IMR-90 (cell line): ENCODE results near the gene PRKACA. TPM values are rescaled to one million over a fixed set of nuclear protein-coding genes. Genes with fewer than 3 reads are reported as not detected.

Source experiments
- ATAC-seq: fragments of 200-7000 bp; cut with Tn5 transposase; 2 replicates; pipeline ENCODE4 v1.9.1; 2020; ENCODE audit warnings: low read depth, mild to moderate bottlenecking, moderate library complexity
- BruUV-seq: library from RNA; stranded (reverse); fragments of 400-500 nt; replicated peaks from 2 replicates; lab custom pipeline; 2021; lab: Mats Ljungman, UMichigan
- CTCF ChIA-PET: fragments of 300-600 bp; formaldehyde crosslinking; extraction: SDS; loops from one replicate; lab custom pipeline; 2021; ENCODE audit warnings: antibody characterized with exemption; lab: Yijun Ruan, JAX
- POLR2A ChIA-PET: fragments of 300-600 bp; sonication (Branson Sonifier 250); formaldehyde crosslinking; loops from one replicate; lab custom pipeline; 2022; ENCODE audit warnings: antibody characterized with exemption; ENCODE audit not compliant: unreplicated experiment; lab: Charles Lee
- DNase-seq: peaks from one replicate; pipeline ENCODE4 v3.0.0; 2013
- H2AFZ ChIP-seq: replicated peaks from 2 replicates; pipeline ENCODE3; 2013; ENCODE audit warnings: low read length, mild to moderate bottlenecking; ENCODE audit not compliant: poor library complexity
- H2AK5ac ChIP-seq: 2 replicates; pipeline ENCODE4 v1.6.1; 2013; ENCODE audit warnings: low read depth, low read length, inconsistent platforms
- H2AK9ac ChIP-seq: replicated peaks from 2 replicates; pipeline ENCODE3; 2013; ENCODE audit warnings: mild to moderate bottlenecking, low read depth, low read length, moderate library complexity; ENCODE audit not compliant: poor library complexity
- H2BK120ac ChIP-seq: 2 replicates; pipeline ENCODE4 v1.6.1; 2013; ENCODE audit warnings: low read depth, low read length, inconsistent platforms
- H2BK15ac ChIP-seq: 3 replicates; pipeline ENCODE4 v1.6.1; 2013; ENCODE audit warnings: low read depth, low read length, inconsistent platforms
- H2BK20ac ChIP-seq: 2 replicates; pipeline ENCODE4 v1.6.1; 2013; ENCODE audit warnings: low read depth, mild to moderate bottlenecking, inconsistent platforms, low read length, moderate library complexity
- H2BK5ac ChIP-seq: 2 replicates; pipeline ENCODE4 v1.6.1; 2013; ENCODE audit warnings: mild to moderate bottlenecking, low read depth, low read length, inconsistent platforms; ENCODE audit not compliant: poor library complexity, severe bottlenecking
- H3K14ac ChIP-seq: replicated peaks from 2 replicates; pipeline ENCODE4 v1.6.1; 2013; ENCODE audit warnings: low read depth, low read length, inconsistent platforms
- H3K18ac ChIP-seq: 2 replicates; pipeline ENCODE4 v1.6.1; 2013; ENCODE audit warnings: low read depth, low read length, control low read depth
- H3K23ac ChIP-seq: 2 replicates; pipeline ENCODE4 v1.6.1; 2013; ENCODE audit warnings: low read depth, low read length, inconsistent platforms
- H3K27ac ChIP-seq: 2 replicates; pipeline ENCODE4 v1.5.1; 2013; ENCODE audit warnings: mild to moderate bottlenecking, control low read depth, low read length; ENCODE audit not compliant: insufficient read depth
- H3K27me3 ChIP-seq: 2 replicates; pipeline ENCODE4 v1.6.1; 2013; ENCODE audit warnings: low read length; ENCODE audit not compliant: control insufficient read depth, insufficient read depth
- H3K36me3 ChIP-seq: 2 replicates; pipeline ENCODE4 v1.6.1; 2013; ENCODE audit warnings: low read length, mixed read lengths; ENCODE audit not compliant: control insufficient read depth, insufficient read depth
- H3K4ac ChIP-seq: 2 replicates; pipeline ENCODE4 v1.6.1; 2013; ENCODE audit warnings: low read depth, low read length, inconsistent platforms
- H3K4me1 ChIP-seq: 2 replicates; pipeline ENCODE4 v1.6.1; 2013; ENCODE audit warnings: low read length, mixed read lengths; ENCODE audit not compliant: control insufficient read depth, insufficient read depth
- H3K4me2 ChIP-seq: 2 replicates; pipeline ENCODE4 v1.6.1; 2013; ENCODE audit warnings: low read depth, mild to moderate bottlenecking, control low read depth, low read length, moderate library complexity
- H3K4me3 ChIP-seq: 2 replicates; pipeline ENCODE4 v1.5.1; 2013; ENCODE audit warnings: low read depth, mild to moderate bottlenecking, control low read depth, low read length, moderate library complexity; ENCODE audit not compliant: insufficient read depth
- H3K56ac ChIP-seq: 2 replicates; pipeline ENCODE4 v1.6.1; 2013; ENCODE audit warnings: low read length, inconsistent platforms; ENCODE audit not compliant: insufficient read depth; ENCODE audit errors: extremely low read depth
- H3K79me1 ChIP-seq, 2 experiments: 2 replicates each; pipeline ENCODE4 v1.6.1; 2013; ENCODE audit warnings: low read length in 2 of 2, inconsistent platforms in 1 of 2, low read depth in 1 of 2
- H3K9ac ChIP-seq: 2 replicates; pipeline ENCODE4 v1.6.1; 2013; ENCODE audit warnings: low read depth, low read length, control low read depth
- H3K9me1 ChIP-seq: 2 replicates; pipeline ENCODE4 v1.6.1; 2013; ENCODE audit warnings: low read length, inconsistent platforms; ENCODE audit not compliant: insufficient read depth
- H3K9me3 ChIP-seq: 2 replicates; pipeline ENCODE4 v1.6.1; 2013; ENCODE audit warnings: low read length; ENCODE audit not compliant: control insufficient read depth, insufficient read depth
- H4K20me1 ChIP-seq: 2 replicates; pipeline ENCODE4 v1.6.1; 2013; ENCODE audit warnings: low read length, inconsistent platforms; ENCODE audit not compliant: insufficient read depth
- H4K5ac ChIP-seq: 2 replicates; pipeline ENCODE4 v1.6.1; 2013; ENCODE audit warnings: mild to moderate bottlenecking, low read depth, low read length, control low read depth
- H4K8ac ChIP-seq, 2 experiments: 2 replicates each; pipeline ENCODE4 v1.6.1; 2013; ENCODE audit warnings: low read depth in 2 of 2, low read length in 2 of 2, control low read depth in 1 of 2, inconsistent platforms in 1 of 2
- H4K91ac ChIP-seq: 2 replicates; pipeline ENCODE4 v1.6.1; 2013; ENCODE audit warnings: low read depth, low read length, inconsistent platforms; ENCODE audit not compliant: insufficient read depth
- CEBPB ChIP-seq: IDR thresholded peaks from 2 replicates; pipeline ENCODE4 v1.6.1; 2012; ENCODE audit warnings: low read depth, low read length, improper control_type of control experiment
- CHD1 ChIP-seq: IDR thresholded peaks from 2 replicates; pipeline ENCODE4 v1.6.1; 2012; ENCODE audit warnings: low read depth, low read length, improper control_type of control experiment
- FOS ChIP-seq: fragments of 150-350 bp; IDR thresholded peaks from 2 replicates; pipeline ENCODE4 v1.6.1; 2016; ENCODE audit warnings: low read depth, low read length
- MAFK ChIP-seq: IDR thresholded peaks from 2 replicates; pipeline ENCODE4 v1.6.1; 2012; ENCODE audit warnings: low read depth, low read length, improper control_type of control experiment
- MAZ ChIP-seq: IDR thresholded peaks from 2 replicates; pipeline ENCODE4 v1.6.1; 2012; ENCODE audit warnings: low read depth, mild to moderate bottlenecking, low read length, improper control_type of control experiment, moderate library complexity, borderline replicate concordance
- NFE2L2 ChIP-seq: fragments of 150-350 bp; IDR thresholded peaks from 2 replicates; pipeline ENCODE4 v1.6.1; 2016; ENCODE audit warnings: low read depth, mild to moderate bottlenecking, low read length
- POLR2A ChIP-seq: IDR thresholded peaks from 2 replicates; pipeline ENCODE4 v1.6.1; 2012; ENCODE audit warnings: mild to moderate bottlenecking, low read depth, low read length
- RAD21 ChIP-seq: IDR thresholded peaks from 2 replicates; pipeline ENCODE4 v1.6.1; 2012; ENCODE audit warnings: low read length, improper control_type of control experiment
- RCOR1 ChIP-seq: IDR thresholded peaks from 2 replicates; pipeline ENCODE4 v1.6.1; 2012; ENCODE audit warnings: mild to moderate bottlenecking, low read length, improper control_type of control experiment; ENCODE audit not compliant: insufficient replicate concordance
- RFX5 ChIP-seq: IDR thresholded peaks from 2 replicates; pipeline ENCODE4 v1.8.0; 2012; ENCODE audit warnings: low read depth, mild to moderate bottlenecking, low read length, moderate library complexity
- SMC3 ChIP-seq: fragments of 150-350 bp; IDR thresholded peaks from 2 replicates; pipeline ENCODE4 v1.6.1; 2016; ENCODE audit warnings: low read depth, mild to moderate bottlenecking, antibody characterized with exemption, low read length, moderate library complexity
- WGBS, 2 experiments: methylation state at CpG; one replicate each; pipeline versions ENCODE4 v1.1.5 to v1.1.7; 2013; ENCODE audit warnings: missing lambda C conversion rate in 2 of 2; ENCODE audit not compliant: insufficient read length in 1 of 2; ENCODE audit errors: extremely low coverage in 2 of 2; 5-methylcytosine and 5-hydroxymethylcytosine counted together
- dilution Hi-C: fragments of 300-500 bp; cut with HindIII; formaldehyde crosslinking; loops from one replicate; pipeline ENCODE4 v1.14.3; 2018; ENCODE audit warnings: low sequenced_read_pairs; ENCODE audit not compliant: unreplicated experiment
- in situ Hi-C: fragments of 300-500 bp; cut with MboI; formaldehyde crosslinking; loops from 3 replicates; pipeline ENCODE4 v1.14.3; 2019; ENCODE audit warnings: low sequenced_read_pairs, inconsistent platforms, mixed read lengths
- intact Hi-C: fragments of 100-400 bp; cut with micrococcal nuclease; formaldehyde crosslinking; loops from 2 replicates; pipeline ENCODE4 v1.10.0; 2022
- polyA plus RNA-seq, 3 experiments: library from polyadenylated mRNA; depleted of rRNA; stranded (reverse); fragments of >200 nt; gene quantifications; 2 replicates each; pipeline ENCODE4 v1.2.3, GENCODE V29; 2012; ENCODE audit warnings: low replicate concordance in 1 of 3
- total RNA-seq: library from RNA; depleted of rRNA; stranded (reverse); fragments of >200 nt; gene quantifications from 2 replicates; pipeline ENCODE4 v1.2.3, GENCODE V29; 2012
- TF ChIP-seq, protein P1 (sequence below): fragments of 150-350 bp; IDR thresholded peaks from 2 replicates; pipeline ENCODE4 v1.6.1; 2016; ENCODE audit warnings: low read depth, mild to moderate bottlenecking, low read length, moderate library complexity, borderline replicate concordance
- TF ChIP-seq, protein P2 (sequence below): conservative IDR thresholded peaks from 2 replicates; pipeline ENCODE4 v1.5.1; 2012; ENCODE audit warnings: mild to moderate bottlenecking, low read depth, low read length, improper control_type of control experiment

Gene PRKACA
- total and polyA plus RNA-seq, 2 of the 4 experiments (the other 2 are of a cell fraction), result 18.1 to 94.5 TPM

DNA sequence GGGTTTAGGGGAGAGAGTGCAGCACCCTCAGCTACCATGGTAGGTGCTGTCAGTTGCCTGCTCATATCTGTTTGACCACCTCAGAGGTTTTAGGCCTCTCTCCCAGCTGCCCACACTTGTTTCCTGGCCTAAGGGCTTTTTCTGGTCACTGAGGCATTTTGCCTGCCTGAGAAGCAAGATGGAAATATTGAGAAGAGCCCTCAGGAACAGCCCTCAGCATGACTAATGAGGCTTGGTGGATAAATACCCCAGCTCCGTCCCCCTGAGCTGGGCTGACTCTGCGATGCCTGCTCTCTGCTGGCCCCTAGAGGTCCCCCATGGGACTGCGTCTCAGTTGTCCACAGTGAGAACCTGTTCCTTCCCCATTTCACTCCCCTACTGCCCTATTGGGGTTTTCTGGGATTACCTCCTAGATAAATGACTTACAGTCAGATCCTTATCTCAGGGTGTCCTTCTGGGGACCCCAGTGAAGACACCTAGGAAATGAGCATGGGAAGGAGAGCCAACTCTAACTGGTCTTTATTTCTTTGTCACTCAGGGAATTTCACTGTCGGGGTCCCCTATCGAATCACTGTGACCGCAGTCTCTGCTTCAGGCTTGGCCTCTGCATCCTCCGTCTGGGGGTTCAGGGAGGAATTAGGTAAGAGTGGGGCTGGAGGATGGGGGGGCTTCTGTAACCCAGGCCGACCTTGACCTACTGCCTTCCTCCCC is 69.0 kb downstream of the PRKACA start:
- Histone ChIP-seq H4K91ac (no peak overlapping the region), H3K27ac (no peak overlapping the region), H3K4ac (no peak overlapping the region), H2AK9ac (no peak overlapping the region), H3K56ac (no peak overlapping the region), H3K9me1 (no peaks in the 10 kb centered on the region), H3K23ac (no peak overlapping the region), H2BK20ac (no peak overlapping the region), H4K20me1 (no peaks in the 10 kb centered on the region), H2BK5ac (no peak overlapping the region), H3K4me1 (no peaks in the 10 kb centered on the region), H3K9ac (no peak overlapping the region), H2AK5ac (no peak overlapping the region), H3K9me3 (peaks cover 2% of the 10 kb centered on the region; the same call in 1 of the 2 replicates), H2BK15ac (no peak overlapping the region), H3K4me3 (no peak overlapping the region), H3K18ac (no peak overlapping the region), H3K36me3 (no peaks in the 10 kb centered on the region), H4K8ac (no peak overlapping the region), H2BK120ac (no peak overlapping the region), H3K14ac (no peak overlapping the region), H3K27me3 (no peaks in the 10 kb centered on the region), H3K4me2 (no peak overlapping the region), H2AFZ (peak overlapping the region; percentile 75), H3K79me1 (no peaks in the 10 kb centered on the region), H4K5ac (no peak overlapping the region)
- no TSS peak for BruUV-seq
- in situ Hi-C loops, result no loop called here
- TF ChIP-seq, protein P1, sequence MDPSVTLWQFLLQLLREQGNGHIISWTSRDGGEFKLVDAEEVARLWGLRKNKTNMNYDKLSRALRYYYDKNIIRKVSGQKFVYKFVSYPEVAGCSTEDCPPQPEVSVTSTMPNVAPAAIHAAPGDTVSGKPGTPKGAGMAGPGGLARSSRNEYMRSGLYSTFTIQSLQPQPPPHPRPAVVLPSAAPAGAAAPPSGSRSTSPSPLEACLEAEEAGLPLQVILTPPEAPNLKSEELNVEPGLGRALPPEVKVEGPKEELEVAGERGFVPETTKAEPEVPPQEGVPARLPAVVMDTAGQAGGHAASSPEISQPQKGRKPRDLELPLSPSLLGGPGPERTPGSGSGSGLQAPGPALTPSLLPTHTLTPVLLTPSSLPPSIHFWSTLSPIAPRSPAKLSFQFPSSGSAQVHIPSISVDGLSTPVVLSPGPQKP, result no peak
- TF ChIP-seq CHD1, result no peak
- TF ChIP-seq POLR2A, result no peak
- TF ChIP-seq MAFK, result no peak
- no peak for TF ChIP-seq RFX5
- no peak for TF ChIP-seq CEBPB
- no peak for TF ChIP-seq RCOR1
- peak; percentile 24; the same call in 1 of the 2 replicates for TF ChIP-seq SMC3
- TF ChIP-seq RAD21, result peak; percentile 46
- no peak for TF ChIP-seq MAZ
- TF ChIP-seq FOS, result no peak
- TF ChIP-seq, protein P2, sequence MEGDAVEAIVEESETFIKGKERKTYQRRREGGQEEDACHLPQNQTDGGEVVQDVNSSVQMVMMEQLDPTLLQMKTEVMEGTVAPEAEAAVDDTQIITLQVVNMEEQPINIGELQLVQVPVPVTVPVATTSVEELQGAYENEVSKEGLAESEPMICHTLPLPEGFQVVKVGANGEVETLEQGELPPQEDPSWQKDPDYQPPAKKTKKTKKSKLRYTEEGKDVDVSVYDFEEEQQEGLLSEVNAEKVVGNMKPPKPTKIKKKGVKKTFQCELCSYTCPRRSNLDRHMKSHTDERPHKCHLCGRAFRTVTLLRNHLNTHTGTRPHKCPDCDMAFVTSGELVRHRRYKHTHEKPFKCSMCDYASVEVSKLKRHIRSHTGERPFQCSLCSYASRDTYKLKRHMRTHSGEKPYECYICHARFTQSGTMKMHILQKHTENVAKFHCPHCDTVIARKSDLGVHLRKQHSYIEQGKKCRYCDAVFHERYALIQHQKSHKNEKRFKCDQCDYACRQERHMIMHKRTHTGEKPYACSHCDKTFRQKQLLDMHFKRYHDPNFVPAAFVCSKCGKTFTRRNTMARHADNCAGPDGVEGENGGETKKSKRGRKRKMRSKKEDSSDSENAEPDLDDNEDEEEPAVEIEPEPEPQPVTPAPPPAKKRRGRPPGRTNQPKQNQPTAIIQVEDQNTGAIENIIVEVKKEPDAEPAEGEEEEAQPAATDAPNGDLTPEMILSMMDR, result peak; percentile 58
- no peak for TF ChIP-seq NFE2L2
- dilution Hi-C loops, result no loop called here
- CTCF ChIA-PET, result interaction anchor here (0.9 to 2.2 kb wide), 2 partner anchors 11 to 17 kb away, joined by 7 to 9 read pairs; partner anchors contain the start of gene IL27RA
- POLR2A ChIA-PET, result no interaction called here
- WGBS, 2 experiments, result no CpG with 5 or more reads among the region's 8 CpGs
- ATAC-seq (peak; percentile 85), DNase-seq (no peak)
- intact Hi-C loops, result no loop called here
